K562 (cell line): ENCODE data around the gene HOXB6. TPM values are rescaled to one million over a fixed set of nuclear protein-coding genes. Genes with fewer than 3 reads are reported as not detected.

Experiments used
- ATAC-seq: fragments of 200-7000 bp; cut with Tn5 transposase; 3 replicates; pipeline ENCODE4 v1.9.1; 2020; ENCODE audit warnings: moderate library complexity
- BruUV-seq: library from RNA; stranded (reverse); fragments of 400-500 nt; replicated peaks from 2 replicates; lab custom pipeline; 2021; lab: Mats Ljungman, UMichigan
- CTCF ChIA-PET: fragments of 300-600 bp; formaldehyde crosslinking; extraction: SDS; loops from one replicate; lab custom pipeline; 2021; ENCODE audit warnings: low intra/inter-chr PET ratio; lab: Yijun Ruan, JAX
- POLR2A ChIA-PET: fragments of 300-600, 350-650 bp; sonication (Branson Sonifier 250); formaldehyde crosslinking; extraction: SDS; loops from one replicate; lab custom pipeline; 2021; ENCODE audit warnings: antibody characterized with exemption, inconsistent platforms; lab: Yijun Ruan, JAX
- DNase-seq, 4 experiments: peaks; one replicate each; pipeline versions ENCODE4 v3.0.0 to v3.0.0-alpha.2; 2011 to 2018; ENCODE audit warnings: low spot score in 3 of 4, mixed read lengths in 3 of 4; ENCODE audit errors: extremely low read depth in 1 of 4
- FAIRE-seq: peaks from 2 replicates; lab custom pipeline; 2011; peaks lifted over from hg19 to GRCh38; lab: Jason Lieb, UNC
- H2AFZ ChIP-seq: 2 replicates; pipeline ENCODE4 v1.6.0; 2011; ENCODE audit warnings: low read depth, low read length, control low read depth, inconsistent platforms
- H3K27ac ChIP-seq: fragments of 200-600 bp; 3 replicates; pipeline ENCODE4 v1.8.0; 2011; ENCODE audit warnings: low read depth, mild to moderate bottlenecking, control low read depth, inconsistent platforms, low read length, moderate library complexity, mixed read lengths; ENCODE audit errors: extremely low read depth
- H3K27me3 ChIP-seq, 2 experiments: fragments of 300-600 bp in 1 of 2; 2 replicates in 1 of 2; 3 replicates in 1 of 2; pipeline versions ENCODE4 v1.6.0 to v1.8.0; 2011; ENCODE audit warnings: inconsistent platforms in 2 of 2, low read length in 2 of 2, mild to moderate bottlenecking in 1 of 2, mixed read lengths in 1 of 2, moderate library complexity in 1 of 2; ENCODE audit not compliant: control insufficient read depth in 2 of 2, insufficient read depth in 2 of 2
- H3K36me3 ChIP-seq: fragments of 300-600 bp; 3 replicates; pipeline ENCODE4 v1.8.0; 2011; ENCODE audit warnings: mild to moderate bottlenecking, low read length, inconsistent platforms; ENCODE audit not compliant: control insufficient read depth, insufficient read depth
- H3K4me1 ChIP-seq, 2 experiments: fragments of 200-600 bp in 1 of 2; replicated peaks in 1 of 2; 2 replicates in 1 of 2; 3 replicates in 1 of 2; pipeline versions ENCODE4 v1.5.1 to v1.8.0; 2011; ENCODE audit warnings: inconsistent platforms in 2 of 2, low read length in 2 of 2, mild to moderate bottlenecking in 1 of 2, mixed read lengths in 1 of 2, moderate library complexity in 1 of 2; ENCODE audit not compliant: control insufficient read depth in 2 of 2, insufficient read depth in 2 of 2
- H3K4me2 ChIP-seq: 2 replicates; pipeline ENCODE4 v1.6.1; 2011; ENCODE audit warnings: low read length, control low read depth, inconsistent platforms, mixed read lengths; ENCODE audit not compliant: insufficient read depth
- H3K4me3 ChIP-seq: fragments of 200-600 bp; sonication (generic), shearing (Covaris generic); 2 replicates; pipeline ENCODE4 v1.5.1; 2016; ENCODE audit warnings: control low read depth, inconsistent platforms
- H3K79me2 ChIP-seq: fragments of 200-600 bp; 3 replicates; pipeline ENCODE4 v1.8.0; 2011; ENCODE audit warnings: low read length, inconsistent platforms; ENCODE audit not compliant: control insufficient read depth, insufficient read depth
- H3K9ac ChIP-seq, 2 experiments: 2 replicates each; pipeline versions ENCODE4 v1.6.0 to v1.6.1; 2011; ENCODE audit warnings: low read depth in 2 of 2, low read length in 2 of 2, control low read depth in 1 of 2, inconsistent platforms in 1 of 2, mild to moderate bottlenecking in 1 of 2, mixed read lengths in 1 of 2; ENCODE audit not compliant: insufficient read depth in 1 of 2
- H3K9me1 ChIP-seq: one replicate; pipeline ENCODE4 v1.6.0; 2011; ENCODE audit warnings: inconsistent platforms, mild to moderate bottlenecking, low read length, moderate library complexity; ENCODE audit not compliant: control insufficient read depth, insufficient read depth
- H3K9me3 ChIP-seq: replicated peaks from 2 replicates; pipeline ENCODE4 v1.5.1; 2011; ENCODE audit warnings: low read depth, low read length, inconsistent platforms; ENCODE audit not compliant: control insufficient read depth, insufficient read depth
- H4K20me1 ChIP-seq: replicated peaks from 2 replicates; pipeline ENCODE4 v1.6.1; 2011; ENCODE audit warnings: low read length, inconsistent platforms, mixed read lengths; ENCODE audit not compliant: control insufficient read depth, insufficient read depth
- ADNP ChIP-seq: fragments of 200-800 bp; sonication (Bioruptor generic); IDR thresholded peaks from 2 replicates; pipeline ENCODE4 v1.6.1; 2016; ENCODE audit warnings: missing genetic modification characterization, missing compliant biosample characterization
- CBX5 ChIP-seq: IDR thresholded peaks from 2 replicates; pipeline ENCODE4 v1.6.1; 2014; ENCODE audit warnings: low read depth, borderline replicate concordance
- CTBP1 ChIP-seq: fragments of 450-650 bp; IDR thresholded peaks from 2 replicates; pipeline ENCODE4 v1.6.1; 2016; ENCODE audit warnings: borderline replicate concordance
- EWSR1 ChIP-seq: fragments of 450-650 bp; IDR thresholded peaks from 2 replicates; pipeline ENCODE4 v1.6.1; 2018; ENCODE audit warnings: borderline replicate concordance, mild to moderate bottlenecking, low read depth, moderate library complexity; ENCODE audit not compliant: partially characterized antibody
- POLR2A ChIP-seq: fragments of 450-650 bp; conservative IDR thresholded peaks from 2 replicates; pipeline ENCODE4 v1.6.1; 2016
- TAF9B ChIP-seq: fragments of 450-650 bp; IDR thresholded peaks from 2 replicates; pipeline ENCODE4 v1.6.1; 2018; ENCODE audit warnings: mild to moderate bottlenecking; ENCODE audit not compliant: partially characterized antibody
- WGBS: fragments of 100-300 bp; shearing (Covaris generic); methylation state at CpG from one replicate; pipeline ENCODE4 v1.1.6; 2016; ENCODE audit warnings: low coverage, mixed read lengths; ENCODE audit not compliant: insufficient coverage; ENCODE audit errors: missing lambda C conversion rate; 5-methylcytosine and 5-hydroxymethylcytosine counted together
- in situ Hi-C: fragments of 300-500 bp; cut with MboI; formaldehyde crosslinking; loops from 4 replicates; pipeline ENCODE4 v1.15.0; 2018; ENCODE audit warnings: inconsistent platforms, mixed read lengths
- intact Hi-C: fragments of 100-400 bp; cut with micrococcal nuclease; formaldehyde crosslinking; loops from 2 replicates; pipeline ENCODE4 v1.14.2; 2022
- polyA plus RNA-seq, 8 experiments: library from polyadenylated mRNA; depleted of rRNA in 4 of 8; stranded (reverse) in 5 of 8; unstranded in 3 of 8; fragments of >200 nt; fragmentation: Nextera tagmentation in 2 of 8; fragmentation: Illumina TruSeq in 1 of 8; extraction: Ambion mirVana in 2 of 8; extraction: Trizol in 1 of 8; gene quantifications; 2 replicates each; pipeline versions ENCODE4 v1.2.1 to v1.2.3, GENCODE V29; 2011 to 2014; ENCODE audit warnings: inconsistent platforms in 1 of 8, missing spikeins in 1 of 8
- total RNA-seq, 7 experiments: library from RNA; depleted of rRNA in 6 of 7; stranded (reverse); fragments of >200 nt in 6 of 7; fragmentation: Illumina TruSeq in 2 of 7; extraction: Trizol in 2 of 7; gene quantifications; 2 replicates each; pipeline versions ENCODE4 v1.2.1 to v1.2.3, GENCODE V29; 2011 to 2021; ENCODE audit warnings: low replicate concordance in 1 of 7

HOXB6 gene
- total and polyA plus RNA-seq, 9 of the 15 experiments (the other 6 are each of a cell fraction or from before 2014, with no cell fraction given), result 1.2 to 14.8 (median 4.9) TPM

DNA sequence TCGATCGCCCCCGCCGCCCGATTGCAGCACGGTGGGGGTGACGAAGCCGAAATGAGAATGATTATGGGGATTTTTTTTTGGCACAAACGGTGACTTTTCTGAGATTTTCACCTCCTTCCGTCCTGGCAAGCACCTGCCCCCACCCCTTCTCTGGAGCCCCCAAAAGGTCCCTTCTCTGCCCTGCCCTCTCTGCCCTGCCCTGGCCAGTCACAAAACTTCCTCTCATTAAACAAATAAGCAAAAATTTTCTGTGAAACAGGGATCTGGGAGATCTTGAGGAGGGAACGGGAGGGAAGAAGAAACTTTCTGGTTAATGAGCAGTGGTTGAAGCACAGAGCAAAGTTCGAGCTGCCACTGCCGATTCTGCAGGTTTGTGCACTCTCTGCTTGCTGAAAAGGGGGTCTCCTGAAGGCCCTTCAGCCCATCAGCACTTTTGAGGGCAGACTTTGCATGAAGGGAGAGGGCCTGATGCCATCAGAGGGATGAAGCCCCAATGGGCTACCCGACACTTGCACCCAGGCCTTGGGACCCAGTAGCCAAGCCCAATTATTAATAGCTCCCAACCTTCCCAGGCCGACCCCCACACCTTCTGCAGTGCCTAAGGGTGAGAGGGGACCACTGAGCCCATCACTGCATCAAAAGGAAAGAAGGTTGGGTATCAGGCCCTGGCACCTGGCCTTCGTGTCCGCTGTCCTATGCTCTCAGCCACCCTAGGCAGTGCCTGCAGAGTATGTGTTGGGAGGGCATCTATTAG lies 11.4 kb upstream of the HOXB6 start:
- H3K27me3 ChIP-seq, result no peaks in the 10 kb centered on the region
- no peak overlapping the region for H3K4me3 ChIP-seq
- ATAC-seq, result no peak

More for the DNA sequence above, 11.4 kb upstream of the HOXB6 start:
- no peak overlapping the region for H2AFZ ChIP-seq
- intact Hi-C loops (no loop called here), in situ Hi-C loops (no loop called here)
- TF ChIP-seq TAF9B (no peak), CBX5 (no peak), CTBP1 (no peak), EWSR1 (no peak), POLR2A (no peak), ADNP (tag) (no peak)
- peaks cover 44% of the 10 kb centered on the region for H3K79me2 ChIP-seq
- no peak overlapping the region for H3K4me2 ChIP-seq
- ChIA-PET CTCF (interaction anchor here (1.5 kb wide), 1 partner anchor 16 kb away, joined by 3 read pairs; no protein-coding TSS in a partner anchor), POLR2A (interaction anchor here (0.7 kb wide), 1 partner anchor 55 kb away, joined by 3 read pairs; no protein-coding TSS in a partner anchor)
- no peak overlapping the region for H3K9ac ChIP-seq
- no peaks in the 10 kb centered on the region for H3K9me3 ChIP-seq
- DNase-seq (no peak), FAIRE-seq (no peak)
- H3K9me1 ChIP-seq, result no peaks in the 10 kb centered on the region
- no TSS peak for BruUV-seq
- H3K36me3 ChIP-seq, result peaks cover 24% of the 10 kb centered on the region; the same call in 2 of the 3 replicates
- WGBS, result 86% methylated on average over 16 of the region's 17 CpGs
- peaks cover 16% of the 10 kb centered on the region; the same call in 1 of the 2 replicates for H4K20me1 ChIP-seq
- no peak overlapping the region for H3K27ac ChIP-seq
- peaks cover 27 to 45% of the 10 kb centered on the region in 2 experiments; a peak in 4 of 5 replicates for H3K4me1 ChIP-seq
